Measurements from ENCODE around the gene TCFL5. TPM values are rescaled to one million over a fixed set of nuclear protein-coding genes. Genes with fewer than 3 reads are reported as not detected.

Gene TCFL5
- total and polyA plus RNA-seq, 3 donors from 2014 or later = 66.4 to 184 (median 85.3) TPM

- Histone ChIP-seq H3K4me3 (no peak overlapping the region), H3K27me3 (no peaks in the 10 kb centered on the region), H3K4me1 (no peaks in the 10 kb centered on the region), H3K9me3 (no peaks in the 10 kb centered on the region), H3K27ac (no peak overlapping the region), H3K36me3 (ENCODE audit: low read depth, missing control alignments) (peaks cover 4% of the 10 kb centered on the region)
- DNase-seq = no peak
- intact Hi-C loops (cut with DNase I; ENCODE audit: low total_unique reads) = no loop called here
- 90 to 91% methylated on average over 24 to 25 of the region's 25 CpGs for WGBS, 2 donors
- TF ChIP-seq CTCF (IDR thresholded peaks at IDR 0.05) (no peak), POLR2A (IDR thresholded peaks at IDR 0.05) (no peak)
Observed at GRCh38 chr20:62892348-62893304, 31.0 kb upstream of the TCFL5 start.

- 90 to 91% methylated on average over 15 of the region's 15 CpGs for WGBS, 2 donors
- Histone ChIP-seq H3K4me1 (no peaks in the 10 kb centered on the region), H3K9me3 (no peaks in the 10 kb centered on the region), H3K27me3 (no peaks in the 10 kb centered on the region), H3K27ac (no peak overlapping the region), H3K4me3 (no peak overlapping the region), H3K36me3 (ENCODE audit: low read depth, missing control alignments) (peaks cover 4% of the 10 kb centered on the region)
- TF ChIP-seq CTCF (IDR thresholded peaks at IDR 0.05) = no peak
- TF ChIP-seq POLR2A (IDR thresholded peaks at IDR 0.05) = no peak
- intact Hi-C loops (cut with DNase I; ENCODE audit: low total_unique reads) = no loop called here
- DNase-seq = no peak
Observed at GRCh38 chr20:62891111-62891510, 29.5 kb upstream of the TCFL5 start.

GRCh38 chr20:62890444-62890843 lies 28.8 kb upstream of the TCFL5 start:
- Histone ChIP-seq H3K4me3 (no peak overlapping the region), H3K36me3 (ENCODE audit: low read depth, missing control alignments) (peaks cover 4% of the 10 kb centered on the region), H3K27ac (no peak overlapping the region), H3K27me3 (no peaks in the 10 kb centered on the region), H3K4me1 (no peaks in the 10 kb centered on the region), H3K9me3 (no peaks in the 10 kb centered on the region)
- intact Hi-C loops (cut with DNase I; ENCODE audit: low total_unique reads) = no loop called here
- no peak for TF ChIP-seq CTCF (IDR thresholded peaks at IDR 0.05)
- TF ChIP-seq POLR2A (IDR thresholded peaks at IDR 0.05) = no peak
- DNase-seq = no peak
- WGBS, 2 donors = 86 to 93% methylated on average over 7 of the region's 7 CpGs

DNA sequence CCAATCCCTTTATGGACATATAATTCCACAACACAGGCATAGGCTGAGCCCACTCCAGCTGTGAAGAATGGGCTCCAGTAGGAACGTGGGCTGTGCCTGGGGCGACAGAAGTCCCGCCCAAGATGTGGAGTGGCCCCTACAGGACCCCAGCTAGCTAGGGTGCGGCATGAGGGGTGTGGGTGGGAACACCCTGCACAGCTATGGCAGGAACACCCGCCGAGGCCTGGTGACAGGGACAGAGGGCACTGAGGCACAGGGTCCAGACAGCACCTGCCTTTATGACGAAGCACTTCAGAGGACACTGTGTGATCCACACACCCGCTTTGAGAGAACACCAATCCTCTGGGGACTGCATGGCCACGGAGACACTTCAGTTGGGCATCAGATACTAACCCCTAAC lies 28.2 kb upstream of the TCFL5 start:
- TF ChIP-seq CTCF (IDR thresholded peaks at IDR 0.05) = no peak
- TF ChIP-seq POLR2A (IDR thresholded peaks at IDR 0.05) = no peak
- no peaks in the 10 kb centered on the region for H3K27me3 ChIP-seq
- no peaks in the 10 kb centered on the region for H3K4me1 ChIP-seq
- H3K36me3 ChIP-seq (ENCODE audit: low read depth, missing control alignments) = peaks cover 4% of the 10 kb centered on the region
- 82 to 91% methylated on average over 4 to 9 of the region's 9 CpGs for WGBS, 2 donors
- no peaks in the 10 kb centered on the region for H3K9me3 ChIP-seq
- intact Hi-C loops (cut with DNase I; ENCODE audit: low total_unique reads) = no loop called here
- no peak overlapping the region for H3K27ac ChIP-seq
- no peak for DNase-seq
- H3K4me3 ChIP-seq = no peak overlapping the region
